Measurements from ENCODE around the gene CACNG4.

The CACNG4 gene

DNA sequence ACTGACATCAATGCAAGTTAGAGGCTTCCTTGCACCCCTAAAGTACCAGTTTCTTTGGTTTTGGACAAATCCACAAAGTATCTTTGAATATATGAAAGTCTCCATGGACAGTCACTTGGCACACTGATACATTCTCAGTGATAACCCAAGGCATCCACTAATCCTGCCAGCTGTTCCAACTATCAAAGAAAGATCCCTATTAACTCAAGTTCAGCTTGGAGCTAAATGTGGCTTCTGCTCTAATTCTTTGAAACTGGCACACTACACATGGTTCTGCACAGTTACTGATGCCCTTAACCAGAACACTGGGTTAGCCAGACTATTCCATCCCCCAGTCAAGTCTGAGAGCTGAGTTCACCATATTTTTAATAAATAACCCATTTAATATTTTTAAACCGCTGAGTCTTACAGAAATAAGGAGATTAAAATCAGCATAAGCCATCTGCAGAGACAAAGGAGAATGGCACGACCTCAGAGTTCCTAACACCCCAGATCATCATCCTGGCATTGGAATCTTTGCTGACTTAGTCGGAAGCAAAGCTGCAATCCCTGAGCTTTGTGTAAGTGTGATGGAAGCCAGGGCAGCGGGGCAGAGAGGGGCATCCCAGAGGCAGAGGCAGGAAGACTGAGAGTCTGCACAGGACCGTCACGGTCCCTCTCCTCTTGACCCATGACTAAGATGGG lies 86.1 kb downstream of the CACNG4 start:
- H3K36me3 Mint-ChIP-seq (ENCODE audit: low read depth) = peaks cover 6% of the 10 kb centered on the region
- peaks cover 24% of the 10 kb centered on the region for H3K9me3 Mint-ChIP-seq
- TF ChIP-seq, protein P1, sequence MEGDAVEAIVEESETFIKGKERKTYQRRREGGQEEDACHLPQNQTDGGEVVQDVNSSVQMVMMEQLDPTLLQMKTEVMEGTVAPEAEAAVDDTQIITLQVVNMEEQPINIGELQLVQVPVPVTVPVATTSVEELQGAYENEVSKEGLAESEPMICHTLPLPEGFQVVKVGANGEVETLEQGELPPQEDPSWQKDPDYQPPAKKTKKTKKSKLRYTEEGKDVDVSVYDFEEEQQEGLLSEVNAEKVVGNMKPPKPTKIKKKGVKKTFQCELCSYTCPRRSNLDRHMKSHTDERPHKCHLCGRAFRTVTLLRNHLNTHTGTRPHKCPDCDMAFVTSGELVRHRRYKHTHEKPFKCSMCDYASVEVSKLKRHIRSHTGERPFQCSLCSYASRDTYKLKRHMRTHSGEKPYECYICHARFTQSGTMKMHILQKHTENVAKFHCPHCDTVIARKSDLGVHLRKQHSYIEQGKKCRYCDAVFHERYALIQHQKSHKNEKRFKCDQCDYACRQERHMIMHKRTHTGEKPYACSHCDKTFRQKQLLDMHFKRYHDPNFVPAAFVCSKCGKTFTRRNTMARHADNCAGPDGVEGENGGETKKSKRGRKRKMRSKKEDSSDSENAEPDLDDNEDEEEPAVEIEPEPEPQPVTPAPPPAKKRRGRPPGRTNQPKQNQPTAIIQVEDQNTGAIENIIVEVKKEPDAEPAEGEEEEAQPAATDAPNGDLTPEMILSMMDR (IDR thresholded peaks at IDR 0.05; ENCODE audit: unreplicated experiment in 3 of 3) = no peak
- H3K27me3 Mint-ChIP-seq (ENCODE audit: low read depth) = no peaks in the 10 kb centered on the region
- no peak overlapping the region for H3K27ac Mint-ChIP-seq
- no peak overlapping the region for H3K4me3 Mint-ChIP-seq
- H3K4me1 Mint-ChIP-seq = peaks cover 28% of the 10 kb centered on the region

DNA sequence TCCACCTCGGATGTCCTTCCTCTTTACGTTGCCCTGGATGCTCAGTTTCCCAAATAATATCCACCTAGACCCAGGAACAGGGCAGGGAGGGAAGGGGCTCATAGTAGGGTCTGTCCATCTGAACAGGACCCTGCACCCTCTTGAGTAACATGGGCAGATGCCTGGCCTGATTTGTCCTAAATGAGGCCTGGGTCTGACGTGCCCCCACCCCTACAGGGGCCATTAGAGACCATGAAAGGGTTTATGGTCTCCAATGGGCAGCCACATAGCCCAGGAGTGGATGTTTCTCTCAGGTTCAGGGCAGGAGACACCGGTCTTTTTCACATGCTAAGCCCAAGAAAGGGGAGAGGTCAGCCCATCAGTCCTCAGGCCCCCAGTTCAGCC lies 86.6 kb downstream of the CACNG4 start:
- Mint-ChIP-seq H3K9me3 (peaks cover 24% of the 10 kb centered on the region), H3K4me1 (peaks cover 23% of the 10 kb centered on the region), H3K4me3 (no peak overlapping the region), H3K27me3 (ENCODE audit: low read depth) (no peaks in the 10 kb centered on the region), H3K27ac (no peak overlapping the region), H3K36me3 (ENCODE audit: low read depth) (peaks cover 6% of the 10 kb centered on the region)
- TF ChIP-seq, protein P1 (IDR thresholded peaks at IDR 0.05; ENCODE audit: unreplicated experiment in 3 of 3) = no peak

DNA sequence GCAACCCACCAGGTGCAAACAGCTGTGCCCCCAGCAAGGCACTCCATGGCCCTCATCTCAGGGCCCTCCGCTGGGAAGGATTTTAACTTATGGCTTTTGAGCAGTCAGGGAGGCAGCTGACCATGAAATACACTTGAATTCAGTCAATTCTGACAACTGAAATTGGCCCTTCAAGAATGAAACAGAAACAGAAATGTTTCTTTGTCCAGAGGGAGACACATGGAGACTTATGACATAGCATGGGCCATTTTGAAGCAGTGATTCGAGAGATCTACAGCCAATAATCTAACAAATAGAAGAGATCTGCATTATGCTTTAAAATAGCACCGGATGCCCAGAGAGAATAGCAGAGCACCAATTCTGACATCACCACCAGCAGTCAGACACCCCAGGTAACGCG lies 87.3 kb downstream of the CACNG4 start:
- Mint-ChIP-seq H3K27ac (no peak overlapping the region), H3K27me3 (ENCODE audit: low read depth) (no peaks in the 10 kb centered on the region), H3K36me3 (ENCODE audit: low read depth) (peaks cover 6% of the 10 kb centered on the region), H3K4me1 (peaks cover 22% of the 10 kb centered on the region), H3K9me3 (peaks cover 22% of the 10 kb centered on the region), H3K4me3 (no peak overlapping the region)
- TF ChIP-seq, protein P1 (IDR thresholded peaks at IDR 0.05; ENCODE audit: unreplicated experiment in 3 of 3) = no peak

DNA sequence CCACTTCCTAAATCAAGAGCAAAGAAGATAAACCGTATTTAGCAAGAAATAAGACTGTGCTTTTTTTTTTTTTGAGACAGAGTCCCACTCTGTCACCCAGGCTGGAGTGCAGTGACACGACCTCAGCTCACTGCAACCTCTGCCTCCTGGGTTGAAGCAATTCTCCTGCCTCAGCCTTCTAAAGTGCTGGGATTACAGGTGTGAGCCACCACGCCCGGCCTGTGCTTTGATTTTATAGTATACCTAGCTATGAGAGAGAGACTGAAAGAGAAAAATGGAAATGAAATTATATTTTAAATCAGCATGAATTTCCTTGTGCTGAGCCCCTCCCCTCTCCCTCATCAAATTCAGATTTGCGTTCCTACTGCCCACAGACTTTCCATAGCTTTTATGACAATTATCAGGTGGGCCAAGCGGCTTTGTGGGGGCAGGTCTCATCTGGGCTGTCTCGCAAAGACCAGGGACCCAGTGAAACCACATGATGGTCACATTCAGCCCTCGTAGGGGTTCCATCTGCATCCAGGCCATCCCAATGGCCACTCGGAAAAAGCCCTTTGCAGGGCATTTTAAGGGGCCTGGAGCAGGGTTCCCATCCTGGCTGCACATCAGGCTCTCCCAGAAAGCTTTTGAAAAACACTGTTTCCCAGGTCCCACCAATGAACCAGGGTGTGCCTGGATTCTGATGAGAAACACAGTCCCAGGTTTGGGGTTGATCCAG lies 88.4 kb downstream of the CACNG4 start:
- Mint-ChIP-seq H3K9me3 (peaks cover 13% of the 10 kb centered on the region), H3K36me3 (ENCODE audit: low read depth) (peaks cover 6% of the 10 kb centered on the region), H3K4me1 (peaks cover 21% of the 10 kb centered on the region), H3K4me3 (no peak overlapping the region), H3K27ac (no peak overlapping the region), H3K27me3 (ENCODE audit: low read depth) (no peaks in the 10 kb centered on the region)
- TF ChIP-seq, protein P1 (IDR thresholded peaks at IDR 0.05; ENCODE audit: unreplicated experiment in 3 of 3) = no peak

DNA sequence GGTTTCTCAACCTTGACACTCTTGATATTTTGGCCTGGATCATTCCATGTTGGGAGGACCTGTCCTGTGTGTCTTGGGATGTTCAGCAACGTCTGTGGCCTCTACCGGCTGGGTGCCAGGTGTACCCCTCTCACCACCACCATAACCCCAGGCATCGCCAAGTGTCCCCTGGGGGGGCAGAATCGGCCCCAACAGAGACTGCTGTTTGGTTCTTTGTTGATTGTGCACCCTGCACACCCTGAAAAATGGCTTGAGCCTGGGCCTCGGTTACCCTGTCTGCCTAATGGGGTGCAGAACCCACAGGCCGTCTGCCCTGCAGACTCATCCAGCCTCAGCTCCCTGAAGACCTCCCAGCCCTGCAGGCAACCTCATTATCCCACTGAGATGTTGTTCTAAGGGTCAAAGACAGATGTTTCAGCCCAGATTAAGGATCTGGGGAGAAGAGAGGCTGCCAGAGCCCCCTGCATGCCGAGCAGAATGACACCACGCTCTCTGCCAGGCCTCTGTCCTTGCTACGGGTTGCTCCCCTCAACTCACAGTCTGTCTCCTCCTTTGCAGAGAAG lies 89.0 kb downstream of the CACNG4 start:
- peaks cover 10% of the 10 kb centered on the region for H3K9me3 Mint-ChIP-seq
- TF ChIP-seq, protein P1 (IDR thresholded peaks at IDR 0.05; ENCODE audit: unreplicated experiment in 3 of 3) = no peak
- H3K4me1 Mint-ChIP-seq = peaks cover 21% of the 10 kb centered on the region
- H3K27me3 Mint-ChIP-seq (ENCODE audit: low read depth) = no peaks in the 10 kb centered on the region
- H3K36me3 Mint-ChIP-seq (ENCODE audit: low read depth) = peaks cover 5% of the 10 kb centered on the region
- no peak overlapping the region for H3K27ac Mint-ChIP-seq
- no peak overlapping the region for H3K4me3 Mint-ChIP-seq

Data from nephron (organoid).